NCI-H2227 treated with DMSO at 0.1 percent for 48 hours (cell line): ENCODE data around the gene SNIP1.
"Not testable (repeated sequence)": the region's sequence is repeated elsewhere in the genome, so short reads cannot be mapped to it uniquely, and the experiment has no call there.

ENCODE experiments used
- DNase-seq: peaks from one replicate; lab custom pipeline; 2025; lab: John Stamatoyannopoulos, UW

The SNIP1 gene, protein sequence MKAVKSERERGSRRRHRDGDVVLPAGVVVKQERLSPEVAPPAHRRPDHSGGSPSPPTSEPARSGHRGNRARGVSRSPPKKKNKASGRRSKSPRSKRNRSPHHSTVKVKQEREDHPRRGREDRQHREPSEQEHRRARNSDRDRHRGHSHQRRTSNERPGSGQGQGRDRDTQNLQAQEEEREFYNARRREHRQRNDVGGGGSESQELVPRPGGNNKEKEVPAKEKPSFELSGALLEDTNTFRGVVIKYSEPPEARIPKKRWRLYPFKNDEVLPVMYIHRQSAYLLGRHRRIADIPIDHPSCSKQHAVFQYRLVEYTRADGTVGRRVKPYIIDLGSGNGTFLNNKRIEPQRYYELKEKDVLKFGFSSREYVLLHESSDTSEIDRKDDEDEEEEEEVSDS

GRCh38 chr1:37553927-37554808 is at the start of gene SNIP1:
Gene SNIP1, minus strand, starts transcription at chr1:37554293. Its CDS starts 64 bp downstream, at chr1:37554229.
- peak; percentile 92 for DNase-seq

GRCh38 chr1:37602750-37603694 is 48.9 kb upstream of the SNIP1 start:
- peak; percentile 57 for DNase-seq

DNA sequence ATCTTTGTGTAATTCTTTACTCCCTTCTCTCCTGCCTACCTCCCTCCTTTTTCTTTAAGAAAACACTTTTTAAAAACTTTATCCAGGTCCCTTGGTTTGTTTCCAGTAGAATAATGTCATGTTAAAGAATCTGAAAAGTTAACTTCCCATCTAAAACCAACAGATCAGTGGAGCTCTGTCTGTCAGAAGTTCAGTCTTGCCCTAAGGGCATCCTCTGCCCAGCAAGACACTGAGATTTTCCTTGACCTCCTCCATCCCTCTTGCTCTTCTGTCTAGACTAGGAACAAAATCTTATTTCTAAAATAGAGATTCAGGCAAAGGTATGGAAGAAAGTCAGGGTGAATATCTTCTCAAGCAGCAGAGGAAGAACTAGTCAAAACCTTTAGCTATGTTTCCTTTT is 47.3 kb upstream of the SNIP1 start:
- DNase-seq: no peak

DNA sequence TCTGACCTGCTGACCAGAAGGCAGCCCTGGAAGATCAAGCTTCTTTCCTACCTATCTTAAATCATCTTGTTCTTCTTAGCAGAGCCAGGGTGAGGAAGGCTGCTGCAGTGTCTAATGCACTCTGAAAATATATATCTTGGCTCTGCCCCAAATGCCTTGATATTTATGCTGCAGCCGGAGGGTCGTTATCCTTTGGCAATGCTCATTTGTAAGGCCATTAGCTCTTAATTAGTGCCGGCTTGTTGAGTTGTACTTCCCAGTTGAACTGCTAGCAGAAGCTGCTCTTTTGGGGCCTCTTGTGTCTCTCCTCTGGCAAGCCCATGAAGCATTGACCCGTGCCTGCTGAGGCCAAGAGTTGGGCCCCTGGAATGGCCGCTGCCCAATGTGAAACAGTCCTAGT is 45.8 kb upstream of the SNIP1 start:
- DNase-seq: no peak

DNA sequence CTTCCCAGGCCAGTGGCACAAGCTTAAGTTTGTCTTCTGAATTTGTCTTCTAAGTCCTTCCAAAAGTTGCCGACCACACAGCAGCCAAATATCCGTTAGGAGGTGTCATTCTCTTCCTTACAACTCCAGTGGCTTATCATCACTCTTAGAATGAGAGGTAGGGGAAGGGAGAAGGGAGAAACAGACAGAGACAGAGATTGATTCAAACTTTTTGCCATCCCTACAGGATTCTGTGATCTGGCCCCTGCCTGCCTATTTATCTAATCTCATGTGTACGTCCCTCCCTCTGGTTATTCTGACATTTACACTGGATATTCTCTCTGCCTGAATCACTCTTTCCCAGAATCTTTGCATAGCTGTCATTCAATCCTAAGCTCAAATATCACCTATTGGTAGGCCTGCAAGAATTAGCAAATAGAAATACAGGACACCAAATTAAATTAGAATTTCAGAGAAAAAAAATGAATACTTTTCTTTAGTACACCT is 42.1 kb upstream of the SNIP1 start:
- no peak for DNase-seq

DNA sequence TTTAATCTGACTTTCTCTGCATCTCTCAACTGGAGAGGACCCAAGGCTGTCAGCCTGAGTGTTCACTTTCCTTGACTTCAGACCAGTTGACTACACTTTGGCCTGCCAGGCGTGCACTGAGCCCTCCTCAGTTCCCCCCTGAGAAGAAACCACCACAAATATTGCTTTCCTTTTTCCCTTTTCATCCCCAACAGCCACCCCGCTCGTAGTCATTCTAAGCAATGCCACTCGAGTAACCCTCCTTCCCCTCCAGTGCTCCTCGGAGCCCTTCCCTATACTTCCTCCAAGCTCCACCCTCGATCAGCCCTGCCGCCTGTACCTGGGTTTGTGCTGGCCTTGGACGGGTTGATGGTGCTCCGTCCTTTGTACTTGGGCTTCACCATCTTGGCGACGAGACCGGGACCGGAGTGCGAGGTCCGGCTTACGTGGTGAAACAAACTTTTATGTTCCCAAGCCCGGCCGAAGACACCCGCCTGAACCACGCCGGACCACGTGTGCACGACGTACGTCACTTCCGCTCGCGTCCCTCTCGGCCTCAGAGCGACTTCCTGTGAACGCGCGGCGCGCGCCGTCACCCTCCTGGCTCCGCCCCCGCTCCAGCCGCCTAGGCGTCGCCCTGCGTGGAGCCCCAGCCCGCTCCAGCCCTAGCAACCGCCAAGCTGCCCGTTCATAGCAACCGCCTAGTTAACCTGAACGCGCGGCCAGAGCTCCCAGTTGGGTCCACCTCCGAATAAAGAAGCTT is 41.5 kb upstream of the SNIP1 start, which contains the start of gene GNL2:
Gene GNL2, minus strand, starts transcription at position 498 of the 742 bp plus-strand sequence. Its CDS starts 115 bp downstream, at position 383.
- peak; percentile 95 for DNase-seq

DNA sequence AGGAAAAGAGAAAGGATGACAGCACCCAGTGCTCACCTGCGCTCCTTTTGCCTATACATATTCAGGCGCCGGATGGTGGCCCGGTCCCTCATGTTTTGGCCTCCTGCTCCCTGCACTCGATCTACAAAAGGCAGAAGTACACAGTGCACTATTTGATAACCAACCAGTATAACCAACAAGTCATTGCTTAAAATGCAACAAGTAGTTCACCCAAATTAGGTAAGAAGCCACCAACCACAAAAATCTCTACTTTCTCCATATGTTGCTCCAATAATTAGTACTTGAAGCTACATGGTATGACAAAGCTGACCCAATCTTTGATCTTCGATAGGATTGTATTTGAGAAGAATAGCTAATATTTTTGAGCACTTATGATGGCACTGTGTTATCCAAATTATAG is 39.6 kb upstream of the SNIP1 start:
- no peak for DNase-seq

- DNase-seq: no peak
Measured at GRCh38 chr1:37588939-37589338, 34.8 kb upstream of the SNIP1 start.

DNA sequence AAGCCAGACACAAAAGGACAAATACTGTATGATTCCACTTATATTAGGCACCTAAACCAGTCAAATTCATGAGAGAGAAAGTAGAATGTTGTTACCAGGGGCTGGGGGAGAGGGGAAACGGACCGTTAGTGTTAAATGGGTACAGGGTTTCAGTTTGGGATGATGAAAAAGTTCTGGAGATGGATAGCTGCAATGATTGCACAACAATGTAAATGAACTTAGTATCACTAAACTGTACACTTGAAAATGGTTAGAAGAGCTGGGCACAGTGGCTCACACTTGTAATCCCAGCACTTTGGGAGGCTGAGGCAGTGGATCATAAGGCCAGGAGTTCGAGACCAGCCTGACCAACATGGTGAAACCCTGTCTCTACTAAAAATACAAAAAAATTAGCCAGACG is 30.5 kb upstream of the SNIP1 start:
- DNase-seq: not testable (repeated sequence)

DNA sequence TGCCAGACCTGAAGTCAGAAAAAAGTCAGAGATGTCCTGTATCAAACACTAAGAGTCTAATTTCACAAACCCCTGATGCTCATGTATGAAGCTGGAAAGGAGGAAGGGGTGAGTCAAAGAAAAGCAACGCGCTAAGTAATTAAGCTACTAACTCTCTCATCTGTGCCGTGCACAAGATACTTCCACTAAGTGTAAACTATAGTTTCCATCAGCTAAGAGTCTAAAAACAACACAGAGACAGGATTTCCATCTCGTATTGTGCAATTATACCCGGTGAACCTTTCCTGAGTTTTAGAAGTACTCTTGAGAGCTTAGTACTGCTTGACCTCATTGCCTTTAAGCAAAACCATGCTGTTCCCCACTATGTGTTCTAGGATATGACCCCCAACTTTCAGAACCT is 21.6 kb upstream of the SNIP1 start:
- DNase-seq: no peak

DNA sequence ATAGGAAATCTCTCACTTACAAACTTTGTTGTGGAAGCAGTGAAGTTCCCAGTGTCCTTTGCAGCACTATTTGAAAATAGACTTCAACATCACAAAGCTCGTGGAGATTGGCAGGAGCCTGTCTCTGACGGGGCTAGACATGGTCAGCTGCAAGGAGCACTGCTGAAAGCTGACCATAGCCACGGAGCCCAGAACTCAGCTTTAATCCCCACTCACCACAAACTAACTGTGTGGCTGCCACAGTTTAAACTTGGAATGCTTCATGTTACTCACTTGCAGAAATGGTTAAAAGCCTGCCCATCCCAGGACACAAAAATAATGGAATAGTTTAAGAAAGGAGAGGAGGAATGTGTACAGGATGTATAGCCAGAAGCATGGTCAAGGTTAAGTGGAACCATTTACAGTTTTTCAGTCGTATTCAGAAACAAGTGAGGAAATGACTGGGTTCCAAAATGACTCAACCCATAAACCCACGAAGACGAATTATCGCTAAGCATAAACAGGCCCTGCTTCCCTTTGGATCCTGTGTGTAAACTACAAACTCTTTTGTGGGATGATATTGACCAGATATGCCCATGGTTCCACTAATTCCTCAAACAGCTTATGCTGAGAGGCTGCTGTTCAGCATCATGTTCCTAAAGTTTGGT is 20.9 kb upstream of the SNIP1 start:
- no peak for DNase-seq

- no peak for DNase-seq
Measured at GRCh38 chr1:37570528-37571334, 16.6 kb upstream of the SNIP1 start.

DNA sequence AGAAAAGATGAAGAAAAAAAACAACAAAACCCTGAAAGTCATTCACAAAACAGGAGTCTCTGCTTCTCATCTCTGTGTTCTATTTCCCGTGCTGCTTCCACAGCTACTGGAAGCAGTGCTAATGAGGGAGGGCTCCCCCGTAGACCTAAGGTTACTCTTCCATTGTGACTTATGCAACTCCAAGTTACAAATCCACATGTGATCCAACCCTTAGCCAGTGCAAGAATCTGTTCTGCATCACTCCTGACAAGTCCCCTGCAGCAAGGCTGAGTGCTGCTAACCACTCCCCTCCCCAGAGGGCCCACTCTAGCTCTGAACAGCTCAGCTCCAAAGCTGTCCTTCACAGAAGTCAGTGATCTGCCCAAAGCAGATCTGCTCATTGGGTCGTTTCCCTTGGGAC is 12.9 kb upstream of the SNIP1 start:
- no peak for DNase-seq

GRCh38 chr1:37564892-37565291 is 10.8 kb upstream of the SNIP1 start:
- no peak for DNase-seq

GRCh38 chr1:37562984-37563383 is 8.9 kb upstream of the SNIP1 start:
- no peak for DNase-seq

DNA sequence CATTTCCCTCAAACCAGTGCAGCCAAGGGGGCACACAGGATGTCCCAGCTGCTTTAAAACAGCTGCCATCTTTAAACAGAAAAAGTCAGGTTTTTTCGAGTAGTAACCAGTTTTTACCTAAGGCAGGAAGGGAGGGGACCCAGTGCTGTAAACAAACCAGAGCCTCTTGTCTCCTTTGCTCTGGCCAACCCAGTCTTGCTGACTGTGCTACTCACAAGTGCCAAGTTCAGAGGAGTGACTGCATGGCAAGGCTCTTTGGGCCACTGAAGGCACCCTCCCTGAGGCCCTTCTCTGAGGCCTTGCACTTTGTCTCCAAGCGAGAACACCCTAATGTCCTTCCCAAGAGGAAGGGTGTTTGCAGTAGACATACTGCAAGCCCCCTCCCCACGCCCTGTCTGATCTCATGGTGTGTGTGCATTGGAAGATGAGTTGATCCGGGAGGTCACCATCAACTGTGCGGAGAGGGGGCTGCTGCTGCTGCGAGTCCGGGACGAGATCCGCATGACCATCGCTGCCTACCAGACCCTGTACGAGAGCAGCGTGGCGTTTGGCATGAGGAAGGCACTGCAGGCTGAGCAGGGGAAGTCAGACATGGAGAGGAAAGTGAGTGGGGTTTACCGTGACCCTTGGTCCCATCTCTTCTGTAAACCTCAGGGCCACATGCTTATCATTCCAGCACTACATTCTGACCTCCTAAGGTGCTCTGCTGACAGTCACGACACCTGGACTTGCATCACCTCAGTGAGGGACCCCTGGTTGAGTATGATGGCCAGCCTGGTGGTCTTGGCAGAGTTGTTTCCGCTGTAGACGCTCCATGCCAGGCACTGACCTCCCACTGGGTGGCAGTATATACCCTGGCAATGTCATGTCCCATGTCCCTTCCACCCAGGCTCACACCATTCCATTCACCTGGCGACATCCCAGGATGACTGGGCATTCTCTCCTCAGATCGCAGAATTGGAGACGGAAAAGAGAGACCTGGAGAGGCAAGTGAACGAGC is 7.3 kb upstream of the SNIP1 start:
- DNase-seq: no peak

DNA sequence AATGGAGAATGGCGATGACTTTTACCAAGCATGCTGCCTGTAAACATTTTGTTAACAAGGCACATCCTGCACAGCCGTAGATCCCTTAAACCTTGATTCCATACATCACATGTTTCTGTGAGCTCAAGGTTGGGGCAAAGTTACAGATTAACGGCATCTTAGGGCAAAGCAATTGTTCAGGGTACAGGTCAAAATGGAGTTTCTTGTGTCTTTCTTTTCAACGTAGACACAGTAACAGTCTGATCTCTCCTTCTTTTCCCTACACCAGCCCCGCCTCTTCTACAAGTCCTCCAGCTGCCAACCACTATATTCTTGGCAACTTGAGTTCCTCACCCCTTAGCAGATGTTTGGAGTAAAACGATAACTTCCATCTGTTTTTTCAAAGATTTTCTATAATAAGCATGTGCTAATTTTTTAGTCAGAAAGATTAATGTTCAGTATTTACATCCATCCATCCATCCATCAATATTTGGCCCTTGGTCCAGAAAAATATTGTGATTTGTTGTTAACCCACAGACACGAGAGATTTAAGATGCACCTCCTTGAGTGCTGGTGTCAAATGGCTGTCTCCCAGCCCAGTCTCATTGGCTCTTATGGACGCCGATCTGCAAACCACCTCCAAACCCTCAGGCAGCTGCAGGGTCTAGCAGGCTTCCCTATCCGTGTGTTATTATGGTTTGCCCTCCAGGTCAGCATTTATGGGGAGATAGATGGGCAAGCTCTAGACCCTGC is 6.5 kb upstream of the SNIP1 start:
- DNase-seq: no peak

GRCh38 chr1:37559957-37560379 is 5.9 kb upstream of the SNIP1 start:
- not testable (repeated sequence) for DNase-seq
